GM18511 (cell line): ENCODE measurements around the gene DPP3.

Experiments used
- ATAC-seq: cut with Tn5 transposase; IDR thresholded peaks from one replicate; pipeline ENCODE4 v1.9.1; 2021; ENCODE audit warnings: mild to moderate bottlenecking, moderate library complexity; ENCODE audit not compliant: unreplicated experiment

Gene DPP3

GRCh38 chr11:66550887-66551286, 70.7 kb downstream of the DPP3 start:
- ATAC-seq = no peak

- no peak for ATAC-seq
Observed at GRCh38 chr11:66554602-66555001, 74.4 kb downstream of the DPP3 start.

GRCh38 chr11:66555416-66555815, 75.2 kb downstream of the DPP3 start:
- no peak for ATAC-seq

GRCh38 chr11:66556086-66556485, 75.9 kb downstream of the DPP3 start:
- no peak for ATAC-seq

- no peak for ATAC-seq
Observed at GRCh38 chr11:66557733-66558326, 77.6 kb downstream of the DPP3 start.
